ENCODE results near the gene FHIT.

FHIT gene

GRCh38 chr3:60076331-60076730 is 1174.9 kb downstream of the FHIT start:
- DNase-seq, result no peak

GRCh38 chr3:60073942-60074341 is 1177.3 kb downstream of the FHIT start:
- no peak for DNase-seq

DNA sequence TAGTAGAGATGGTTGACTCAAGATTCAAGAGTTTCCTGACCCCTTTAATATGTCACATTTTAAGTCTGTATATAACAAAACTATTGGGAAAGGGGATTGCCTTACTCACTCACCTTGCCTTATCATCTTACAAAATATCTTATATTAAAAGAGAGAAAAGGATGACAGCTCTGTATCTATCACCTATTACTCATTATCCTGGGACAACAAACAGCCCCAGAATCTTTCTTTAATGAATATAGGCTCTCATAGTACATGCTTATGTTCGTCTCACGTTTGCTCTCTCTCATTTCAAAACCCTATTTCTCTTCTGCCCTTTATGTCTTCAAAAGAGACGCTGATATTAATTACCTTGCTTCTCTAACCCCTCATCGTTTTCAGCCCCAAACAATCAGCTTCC is 1178.0 kb downstream of the FHIT start:
- no peak for DNase-seq

GRCh38 chr3:60070366-60070765 is 1180.9 kb downstream of the FHIT start:
- DNase-seq, result no peak

DNA sequence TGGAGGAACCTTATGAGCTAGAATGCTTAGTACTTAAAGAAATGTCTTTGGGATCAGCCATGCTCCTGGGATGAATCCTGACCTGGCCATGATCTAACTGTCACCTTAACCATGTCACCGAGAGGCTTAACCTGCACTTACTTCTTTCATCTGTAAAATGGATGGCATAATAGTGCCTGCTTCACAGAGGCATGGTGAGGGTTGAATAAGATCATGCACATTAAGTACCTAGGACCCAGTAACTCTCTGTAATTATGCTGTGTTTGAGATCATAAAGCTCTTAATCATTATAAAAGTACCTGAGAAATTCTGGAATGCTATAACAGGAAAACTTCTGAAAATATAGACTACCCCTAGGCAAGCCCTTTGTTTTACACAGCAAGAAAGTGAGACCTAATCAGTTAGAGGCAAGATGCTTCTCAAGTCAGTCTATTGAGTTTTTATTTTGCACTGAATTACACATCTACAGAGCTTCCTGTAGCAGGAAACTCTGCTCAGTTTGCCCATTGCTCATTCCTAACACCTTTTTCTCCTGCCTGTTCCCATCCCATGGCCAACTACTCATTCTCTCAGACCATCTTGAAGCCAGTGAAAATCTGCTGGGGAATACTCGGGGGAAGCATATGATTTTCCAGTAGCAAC is 1185.9 kb downstream of the FHIT start:
- no peak for DNase-seq

DNA sequence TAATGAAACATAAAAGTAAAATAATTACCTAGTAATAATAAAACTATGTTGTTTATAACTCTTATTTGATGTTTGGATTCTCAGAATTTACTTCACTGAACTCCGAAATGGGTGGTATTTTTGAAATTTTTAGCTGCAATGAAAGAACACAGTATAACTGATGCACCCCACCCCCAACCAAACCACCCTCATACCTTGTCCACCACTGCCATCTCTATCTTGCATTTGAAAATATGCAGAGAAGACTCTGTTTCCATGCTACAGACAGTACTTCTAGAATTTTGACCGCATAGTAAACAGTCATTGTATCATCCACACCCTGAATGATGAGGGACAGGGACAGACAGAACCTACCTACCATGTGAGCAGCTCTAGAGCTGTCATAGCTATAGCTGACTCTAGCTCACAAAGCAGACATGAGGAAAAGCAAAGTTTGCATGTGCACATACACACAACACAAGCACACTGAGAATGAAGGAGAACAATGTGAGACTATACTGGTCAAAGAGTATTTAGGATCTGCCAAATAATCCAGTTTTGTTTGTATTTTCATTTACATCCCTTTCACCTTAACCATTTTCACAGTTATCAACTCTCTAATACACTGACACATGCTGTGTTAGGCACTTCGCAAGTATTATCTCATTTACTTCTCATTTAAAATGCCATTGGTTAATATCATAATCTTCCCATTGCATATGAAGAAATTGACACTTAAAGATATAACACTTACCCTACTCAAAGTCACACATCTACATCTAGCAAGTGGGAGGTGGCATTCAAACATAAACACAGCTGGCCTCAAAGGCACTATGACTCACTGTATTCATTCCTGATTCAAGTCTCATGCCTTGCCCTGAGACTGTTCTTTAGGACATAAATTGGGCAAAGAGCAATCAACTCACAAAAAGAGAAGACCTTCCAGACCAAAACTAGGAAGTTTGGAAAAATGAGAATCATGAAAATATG is 1186.8 kb downstream of the FHIT start:
- DNase-seq, result peak; percentile 40

- DNase-seq, result no peak
Measured at GRCh38 chr3:60056404-60056803, 1194.8 kb downstream of the FHIT start.

- no peak for DNase-seq
Measured at GRCh38 chr3:60055765-60056164, 1195.5 kb downstream of the FHIT start.

GRCh38 chr3:60053526-60054265 is 1197.6 kb downstream of the FHIT start:
- no peak for DNase-seq

GRCh38 chr3:60048447-60048848 is 1202.8 kb downstream of the FHIT start:
- no peak for DNase-seq

- peak; percentile 7 for DNase-seq
Measured at GRCh38 chr3:60047426-60048200, 1203.6 kb downstream of the FHIT start.

- peak; percentile 92 for DNase-seq
Measured at GRCh38 chr3:60046210-60046609, 1205.0 kb downstream of the FHIT start.

GRCh38 chr3:60045686-60046085 is 1205.6 kb downstream of the FHIT start:
- DNase-seq, result peak; percentile 74

GRCh38 chr3:60036803-60037202 is 1214.4 kb downstream of the FHIT start:
- no peak for DNase-seq

- DNase-seq, result no peak
Measured at GRCh38 chr3:60033901-60034453, 1217.3 kb downstream of the FHIT start.

- DNase-seq, result no peak
Measured at GRCh38 chr3:60030982-60031381, 1220.3 kb downstream of the FHIT start.

DNA sequence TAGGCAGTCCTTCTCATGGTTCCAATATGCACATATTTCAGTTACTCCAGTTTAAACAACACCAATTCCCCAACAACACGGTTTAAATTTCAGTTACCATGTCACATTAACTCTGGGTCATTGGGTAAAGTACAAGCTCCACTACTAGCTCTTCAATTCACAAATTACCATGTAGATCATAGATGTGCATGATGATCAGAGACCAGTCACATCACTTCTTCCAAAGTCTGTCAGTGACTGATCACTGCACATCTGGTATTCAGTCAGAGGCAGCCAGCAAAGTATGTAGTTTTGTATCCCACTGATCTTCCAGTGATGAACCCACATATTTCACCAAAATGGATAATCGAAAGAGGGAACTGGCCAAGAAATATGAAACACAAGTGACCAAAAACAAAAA is 1223.0 kb downstream of the FHIT start:
- no peak for DNase-seq

DNA sequence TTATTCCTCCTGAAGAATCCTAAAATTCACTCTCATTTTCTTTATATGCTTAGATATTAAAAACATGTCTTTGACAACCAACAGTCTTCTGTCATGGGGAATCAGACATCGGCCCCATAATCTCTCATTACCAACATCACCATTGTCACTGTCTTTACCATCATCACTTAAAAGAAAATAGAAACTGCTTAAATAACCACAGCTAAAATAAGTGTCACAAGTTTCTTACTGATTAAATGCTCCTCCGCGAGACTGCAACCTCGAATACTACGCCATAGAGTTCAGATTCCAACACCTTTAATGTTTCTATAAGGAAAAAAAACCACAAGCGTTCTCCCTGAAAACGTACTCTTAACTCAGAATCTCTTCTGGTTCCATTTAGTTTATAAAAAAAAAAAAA is 1223.9 kb downstream of the FHIT start:
- no peak for DNase-seq

DNA sequence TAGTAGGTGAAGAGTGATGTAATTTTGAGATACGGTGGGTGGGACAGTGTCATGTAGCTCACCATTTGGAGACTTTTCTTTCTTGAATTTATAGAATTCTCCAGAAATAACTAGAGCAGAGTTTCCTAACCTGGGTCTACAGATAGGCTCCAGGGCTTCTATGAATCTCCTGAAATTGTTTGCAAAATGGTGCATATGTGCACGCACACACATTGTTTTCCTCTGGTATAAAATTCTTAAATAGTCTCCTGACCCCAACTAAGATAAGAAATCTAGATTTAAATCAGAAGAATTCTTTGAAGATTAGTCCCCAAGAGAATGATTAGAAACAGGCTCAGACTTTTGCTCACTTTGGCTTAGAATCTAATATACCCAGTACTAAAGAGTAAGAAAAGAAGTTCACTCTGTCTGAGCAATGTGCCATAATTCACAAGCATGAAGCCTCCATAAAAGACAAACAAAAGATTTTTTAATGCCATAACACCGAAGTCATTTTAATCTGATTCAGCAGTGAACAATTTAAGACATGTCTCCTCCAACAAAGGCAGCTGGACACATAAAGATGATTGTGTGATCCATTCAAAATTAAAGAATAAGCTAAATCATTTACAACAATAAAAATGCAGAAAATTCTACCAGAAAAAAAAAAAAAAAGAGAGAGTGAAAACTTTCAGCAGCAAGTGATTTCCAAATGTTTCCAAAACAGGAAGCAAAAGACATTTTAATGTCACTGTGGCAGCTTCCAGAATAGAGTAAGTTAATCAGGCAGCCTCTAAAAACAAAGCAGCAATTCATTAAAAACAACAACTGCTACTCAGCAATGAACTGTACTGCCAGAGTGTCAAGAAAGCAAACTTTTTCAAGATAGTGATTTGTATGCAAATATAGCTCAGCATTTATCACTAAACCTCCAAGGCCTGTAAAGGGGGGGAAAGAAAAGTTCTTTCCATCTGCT is 1225.9 kb downstream of the FHIT start:
- DNase-seq, result no peak

GRCh38 chr3:60024400-60024799 is 1226.9 kb downstream of the FHIT start:
- DNase-seq, result no peak

DNA sequence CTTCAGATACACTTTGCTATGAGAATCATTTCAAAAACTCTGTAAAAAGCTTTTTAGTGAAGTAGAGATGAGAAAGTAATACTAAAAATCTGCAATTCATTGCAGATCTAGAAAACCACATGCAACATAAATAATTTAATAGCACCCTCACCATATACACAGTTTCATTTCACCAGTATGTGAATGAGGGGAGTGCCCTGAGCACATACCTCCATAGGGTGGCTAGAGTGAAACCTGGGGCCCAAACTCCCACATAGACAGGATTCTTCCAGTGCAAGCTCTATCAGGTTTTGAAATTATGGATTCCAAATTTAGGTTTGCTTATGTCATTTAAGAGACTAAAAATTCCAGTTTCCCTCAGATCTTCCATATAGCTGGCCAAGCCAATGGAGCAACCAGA is 1228.1 kb downstream of the FHIT start:
- no peak for DNase-seq
